Measurements from ENCODE around the gene SVEP1.

DNA sequence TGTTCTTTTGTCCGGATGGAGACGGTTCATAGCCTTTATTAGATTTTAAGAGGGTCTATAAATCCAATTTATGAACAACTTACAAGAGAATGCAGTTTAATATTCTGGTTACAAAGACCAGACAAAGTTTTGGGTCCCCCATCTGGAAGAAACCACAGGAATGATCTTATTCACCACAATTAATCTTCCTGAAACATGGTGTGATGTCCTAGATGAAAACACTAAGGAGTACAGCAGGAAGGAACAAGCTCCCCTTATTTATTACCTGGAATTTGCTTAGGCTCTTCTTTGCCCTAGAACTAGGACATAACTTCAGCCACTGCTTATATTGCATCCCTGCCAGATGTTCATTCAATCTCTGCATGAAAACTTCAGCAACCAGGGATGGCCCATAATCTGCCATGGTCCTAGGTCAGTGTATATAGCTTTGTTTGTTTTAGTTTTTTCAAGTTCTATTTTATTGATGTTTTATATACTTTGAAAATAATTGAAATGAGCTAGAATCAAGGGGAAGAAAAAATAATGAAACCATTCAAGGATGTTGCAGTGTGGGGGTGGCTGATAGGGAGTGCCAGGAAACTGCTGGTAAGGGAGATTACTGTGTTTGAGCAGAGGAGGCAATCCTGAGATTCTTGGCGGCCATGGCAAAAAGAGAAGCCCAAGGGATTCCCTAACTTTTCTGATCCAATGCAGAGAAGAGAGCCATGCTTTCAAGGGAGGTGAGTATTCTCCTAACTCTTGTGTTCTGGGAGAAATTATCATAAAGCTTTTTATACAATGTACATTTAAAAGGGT lies 258.7 kb downstream of the SVEP1 start:
- TF ChIP-seq, protein P1, sequence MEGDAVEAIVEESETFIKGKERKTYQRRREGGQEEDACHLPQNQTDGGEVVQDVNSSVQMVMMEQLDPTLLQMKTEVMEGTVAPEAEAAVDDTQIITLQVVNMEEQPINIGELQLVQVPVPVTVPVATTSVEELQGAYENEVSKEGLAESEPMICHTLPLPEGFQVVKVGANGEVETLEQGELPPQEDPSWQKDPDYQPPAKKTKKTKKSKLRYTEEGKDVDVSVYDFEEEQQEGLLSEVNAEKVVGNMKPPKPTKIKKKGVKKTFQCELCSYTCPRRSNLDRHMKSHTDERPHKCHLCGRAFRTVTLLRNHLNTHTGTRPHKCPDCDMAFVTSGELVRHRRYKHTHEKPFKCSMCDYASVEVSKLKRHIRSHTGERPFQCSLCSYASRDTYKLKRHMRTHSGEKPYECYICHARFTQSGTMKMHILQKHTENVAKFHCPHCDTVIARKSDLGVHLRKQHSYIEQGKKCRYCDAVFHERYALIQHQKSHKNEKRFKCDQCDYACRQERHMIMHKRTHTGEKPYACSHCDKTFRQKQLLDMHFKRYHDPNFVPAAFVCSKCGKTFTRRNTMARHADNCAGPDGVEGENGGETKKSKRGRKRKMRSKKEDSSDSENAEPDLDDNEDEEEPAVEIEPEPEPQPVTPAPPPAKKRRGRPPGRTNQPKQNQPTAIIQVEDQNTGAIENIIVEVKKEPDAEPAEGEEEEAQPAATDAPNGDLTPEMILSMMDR (IDR thresholded peaks at IDR 0.05): no peak
- no peak for TF ChIP-seq POLR2A (IDR thresholded peaks at IDR 0.05)
